ENCODE results near the gene LPAR2.
"Not testable (repeated sequence)": the region's sequence is repeated elsewhere in the genome, so short reads cannot be mapped to it uniquely, and the experiment has no call there.

LPAR2 gene

DNA sequence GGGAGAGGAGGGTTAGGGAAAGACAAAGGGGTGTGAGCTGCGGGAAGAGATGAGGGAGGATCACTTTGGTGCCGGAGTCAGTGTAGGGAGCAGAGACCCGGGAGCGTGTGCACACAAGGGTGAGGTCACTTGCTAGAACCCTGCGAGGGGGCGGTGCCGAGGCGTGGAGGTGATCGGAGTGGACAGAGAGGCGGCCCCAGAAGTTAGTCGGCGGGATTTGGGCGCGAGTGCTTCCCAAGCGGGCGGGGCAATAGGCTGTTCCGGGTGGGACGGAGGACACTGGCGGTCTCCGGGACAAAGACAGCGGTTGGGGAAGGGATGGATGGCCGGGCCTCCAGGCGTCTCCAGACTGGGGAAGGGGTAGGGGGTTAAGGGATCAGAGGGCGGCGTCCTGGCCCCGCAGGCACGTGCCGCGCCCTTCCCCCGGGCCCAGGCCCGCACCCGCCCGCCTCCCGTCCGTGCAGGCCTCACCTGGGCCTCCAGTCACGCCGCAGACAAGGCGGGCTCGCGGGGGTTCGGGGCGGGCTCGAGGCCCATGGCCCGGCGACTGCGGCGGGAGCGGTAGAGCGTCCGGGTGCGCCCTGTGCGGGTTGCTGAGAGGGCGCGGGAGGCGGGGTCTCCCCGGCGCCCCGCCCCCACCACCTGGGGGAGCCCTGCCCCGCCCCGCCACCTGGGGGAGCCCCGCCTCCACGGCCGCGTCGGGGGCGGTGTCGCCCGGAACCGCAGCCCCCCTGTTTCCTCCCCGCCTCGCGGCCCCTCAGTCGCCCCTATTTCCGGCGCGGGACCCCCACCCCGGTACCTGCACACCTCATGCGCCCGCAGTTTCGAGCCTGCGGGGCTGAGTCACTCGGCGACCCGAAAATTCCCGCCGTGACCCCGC is at the start of gene LPAR2:
TSS of gene LPAR2 (minus strand) at position 600 of the 880 bp plus-strand sequence. CDS start 945 bp downstream, outside the sequence.
- peak; percentile 24 for DNase-seq

DNA sequence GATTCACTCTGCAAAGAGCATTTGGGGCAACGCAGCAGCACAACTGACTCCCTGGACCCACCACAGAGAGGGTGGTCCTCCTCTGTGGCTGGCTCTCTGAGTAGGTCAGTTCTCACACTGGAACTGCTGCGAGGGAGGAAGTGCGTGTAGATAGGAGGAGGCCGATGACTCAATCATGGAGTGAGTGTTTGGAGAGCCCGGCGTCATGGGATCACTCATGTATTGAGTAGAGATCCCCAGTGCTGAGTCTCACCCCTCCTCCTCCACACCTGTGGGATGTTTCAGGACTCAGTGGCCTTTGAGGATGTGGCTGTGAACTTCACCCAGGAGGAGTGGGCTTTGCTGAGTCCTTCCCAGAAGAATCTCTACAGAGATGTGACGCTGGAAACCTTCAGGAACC is 49.6 kb upstream of the LPAR2 start:
- no peak for DNase-seq

DNA sequence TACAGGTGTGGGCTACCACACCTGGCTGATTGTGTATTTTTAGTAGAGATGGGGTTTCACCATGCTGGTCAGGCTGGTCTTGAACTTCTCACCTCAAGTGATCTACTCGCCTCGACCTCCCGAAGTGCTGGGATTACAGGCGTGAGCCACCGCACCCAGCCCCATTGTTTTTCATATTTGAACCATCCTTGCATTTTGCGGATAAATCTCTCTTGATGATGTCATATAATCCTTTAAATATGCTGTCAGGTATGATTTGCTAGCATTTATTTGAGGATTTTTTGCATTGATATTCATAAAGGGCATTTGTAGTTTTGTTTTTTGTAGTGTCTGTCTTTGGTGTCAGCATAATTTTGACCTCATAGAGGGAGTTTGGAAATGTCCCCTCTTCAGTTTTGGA is 46.3 kb upstream of the LPAR2 start:
- no peak for DNase-seq

DNA sequence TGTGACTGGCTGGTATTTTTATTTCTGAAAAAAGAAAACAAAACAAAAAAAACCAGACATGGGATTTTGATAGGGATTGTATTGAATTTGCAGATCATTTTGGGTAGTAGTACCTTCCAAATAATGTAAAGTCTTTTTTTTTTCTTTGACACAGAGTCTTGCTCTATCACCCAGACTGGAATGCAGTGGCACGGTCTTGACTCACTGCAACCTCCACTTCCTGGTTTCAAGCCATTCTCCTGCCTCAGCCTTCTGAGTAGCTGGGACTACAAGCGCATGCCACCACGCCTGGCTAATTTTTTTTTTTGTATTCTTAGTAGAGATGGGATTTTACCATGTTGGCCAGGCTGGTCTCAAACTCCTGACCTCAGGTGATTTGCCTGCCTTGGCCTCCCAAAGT is 44.8 kb upstream of the LPAR2 start:
- no peak for DNase-seq

DNA sequence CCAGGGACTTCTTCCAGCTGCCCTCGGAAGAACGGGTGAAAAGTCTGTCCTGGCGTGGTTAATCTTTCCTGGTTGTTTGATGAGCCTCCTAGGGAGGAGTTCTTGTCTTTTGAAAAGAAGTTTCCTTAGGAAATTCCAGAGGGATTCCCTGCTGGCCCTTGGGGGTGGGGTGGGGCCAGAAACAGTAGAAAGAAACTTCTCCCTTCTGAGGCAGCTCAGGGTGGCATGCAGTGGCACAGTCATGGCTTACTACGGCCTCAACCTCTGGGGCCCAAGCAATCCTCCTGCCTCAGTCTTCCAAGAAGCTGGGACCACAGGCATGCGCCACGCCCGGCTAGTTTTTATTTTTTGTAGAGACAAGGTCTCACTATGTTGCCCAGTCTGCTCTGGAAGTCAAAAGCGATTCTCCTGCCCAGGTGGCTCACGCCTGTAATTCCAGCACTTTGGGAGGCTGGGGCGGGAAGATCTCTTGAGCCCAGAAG is 42.1 kb upstream of the LPAR2 start:
- no peak for DNase-seq

DNA sequence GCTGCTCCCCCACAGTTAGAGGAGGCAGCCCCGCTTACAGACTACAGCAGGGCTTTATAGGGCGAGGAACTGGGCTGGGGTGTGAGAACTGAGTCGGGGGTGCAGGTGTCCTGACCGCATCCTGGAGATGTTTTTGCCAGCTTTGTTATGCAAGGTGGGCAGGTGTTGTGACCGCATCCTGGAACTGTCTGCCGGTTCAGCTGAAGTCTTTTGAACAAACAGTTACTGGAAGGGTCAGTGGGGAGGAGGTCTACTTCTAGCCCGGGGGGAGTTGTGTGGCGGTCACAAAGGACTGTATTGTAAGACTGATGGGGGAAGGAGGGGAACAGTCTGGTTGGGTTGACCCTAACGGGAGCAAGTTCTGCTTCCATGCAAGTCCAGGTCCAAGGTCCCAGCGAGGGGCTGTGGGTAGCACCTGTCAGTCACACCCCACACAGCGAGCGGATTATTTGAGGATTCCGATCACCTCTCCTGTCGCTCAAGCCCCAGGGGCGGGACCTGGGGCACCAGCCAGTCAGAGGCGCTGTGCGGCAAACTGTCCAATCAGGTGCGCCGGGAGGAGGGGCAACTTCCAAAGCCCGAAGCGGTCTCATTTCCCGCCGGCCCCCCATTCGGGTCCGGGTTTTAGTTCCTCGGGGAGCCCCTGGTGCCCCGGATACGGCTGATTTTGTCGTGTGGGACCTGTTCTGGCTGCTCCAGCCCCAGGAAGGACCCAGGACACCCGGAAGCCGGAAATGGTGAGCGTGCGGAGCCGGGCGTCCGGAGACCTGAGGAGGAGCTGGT is 40.4 kb upstream of the LPAR2 start, which contains the start of gene ZNF101:
TSS of gene ZNF101 (plus strand) at position 610 of the 783 bp plus-strand sequence. CDS start at position 735, 125 bp downstream.
- DNase-seq: peak; percentile 84

DNA sequence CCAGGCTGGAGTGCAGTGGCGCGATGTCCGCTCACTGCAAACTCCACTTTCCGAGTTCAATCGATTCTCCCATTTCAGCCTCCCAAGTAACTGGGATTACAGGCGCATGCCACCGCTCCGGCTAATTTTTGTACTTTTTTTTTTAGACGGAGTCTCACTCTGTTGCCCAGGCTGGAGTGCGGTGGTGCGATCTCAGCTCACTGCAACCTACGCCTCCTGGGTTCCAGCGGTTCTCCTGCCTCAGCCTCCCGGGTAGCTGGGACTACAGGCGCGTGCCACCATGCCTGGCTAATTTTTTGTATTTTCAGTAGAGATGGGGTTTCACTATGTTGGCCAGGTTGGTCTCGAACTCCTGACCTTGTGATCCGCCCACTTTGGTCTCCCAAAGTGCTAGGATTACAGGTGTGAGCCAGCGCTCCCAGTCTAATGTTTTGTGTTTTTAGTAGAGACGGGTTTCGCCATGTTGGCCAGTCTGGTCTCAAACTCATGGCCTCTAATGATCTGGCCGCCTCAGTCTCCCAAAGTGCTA is 37.5 kb upstream of the LPAR2 start:
- not testable (repeated sequence) for DNase-seq

DNA sequence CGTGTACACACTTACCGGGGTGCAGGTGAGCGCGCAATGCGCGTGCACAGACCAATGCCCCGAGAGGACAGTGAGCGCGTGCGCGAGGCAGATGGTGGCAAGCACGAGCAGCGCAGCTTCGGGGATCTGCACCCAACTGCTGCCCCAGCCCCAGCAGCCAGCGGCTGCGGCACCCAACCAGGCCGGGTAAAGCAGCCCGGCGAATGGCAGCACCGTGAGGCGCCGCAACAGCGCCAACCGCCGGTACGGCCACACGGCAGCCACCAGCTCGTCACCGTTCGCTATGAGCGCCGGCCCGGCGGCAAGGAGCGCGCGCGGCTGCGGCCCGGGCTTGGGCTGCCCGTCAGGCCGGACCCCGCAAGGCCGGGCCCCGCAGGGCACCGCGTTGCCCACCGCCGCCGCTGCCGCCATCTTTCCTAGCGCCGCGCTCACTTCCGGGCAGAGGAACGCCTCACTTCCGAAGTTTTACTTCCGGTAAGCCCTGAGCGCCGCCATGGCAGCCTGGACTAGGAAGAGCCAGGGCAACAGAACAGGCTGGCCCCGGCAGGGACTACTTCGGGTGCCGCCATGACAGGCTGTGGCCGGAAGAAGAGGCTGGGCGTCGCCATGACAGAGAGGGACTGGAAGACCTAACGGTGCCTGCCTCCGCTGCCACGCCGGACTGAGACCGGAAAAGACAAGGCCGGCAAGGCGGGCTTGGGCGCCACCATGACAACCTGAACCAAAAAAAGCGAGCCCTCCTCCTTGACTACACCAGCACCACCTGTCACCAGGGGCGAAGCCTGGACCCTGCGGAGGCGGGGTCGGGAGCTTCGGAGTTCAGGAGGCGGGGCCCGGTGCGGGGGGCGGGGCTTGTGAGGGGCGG is 35.5 kb upstream of the LPAR2 start, which contains the start of gene ATP13A1:
TSS of gene ATP13A1 (minus strand) at position 421 of the 865 bp plus-strand sequence. CDS start at position 411, 10 bp downstream.
- DNase-seq: peak; percentile 94

DNA sequence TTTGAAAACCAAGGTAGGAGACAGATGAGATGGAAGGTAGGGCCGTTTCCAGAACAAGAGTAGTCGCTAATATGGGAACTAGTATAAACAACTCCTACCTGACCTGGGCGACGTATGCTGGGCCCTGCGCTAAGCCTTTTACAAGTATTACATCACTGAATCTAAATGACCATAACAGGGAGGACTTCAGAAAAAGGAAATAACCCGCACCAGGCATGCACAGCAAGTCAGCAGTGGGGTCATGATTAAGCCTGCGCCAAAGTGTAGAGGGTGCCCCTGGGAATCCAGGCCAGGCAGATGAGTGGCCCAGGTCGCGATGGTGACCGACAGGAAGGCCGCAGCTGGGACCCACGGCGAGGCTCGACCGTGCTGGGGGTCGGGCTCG is 34.8 kb upstream of the LPAR2 start:
- DNase-seq: no peak

DNA sequence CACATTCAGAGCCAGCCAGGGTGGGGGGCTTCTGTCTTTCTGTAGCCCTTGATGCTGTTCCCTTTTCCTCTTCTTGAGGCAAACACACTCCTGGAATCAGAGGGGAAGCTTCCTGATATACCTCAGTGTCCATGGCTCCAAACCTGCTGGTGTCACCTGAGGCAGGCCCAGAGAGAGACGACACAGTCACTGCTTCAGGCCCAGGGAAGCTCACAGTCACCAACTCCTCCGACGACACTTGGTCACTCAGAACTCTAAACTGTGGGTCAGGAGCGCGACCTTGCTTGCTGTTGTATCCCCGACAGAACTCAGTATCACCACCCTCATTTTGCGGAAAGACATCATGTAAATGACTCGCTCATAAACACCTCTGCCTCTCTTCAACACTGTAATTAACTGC is 34.3 kb upstream of the LPAR2 start:
- DNase-seq: no peak

DNA sequence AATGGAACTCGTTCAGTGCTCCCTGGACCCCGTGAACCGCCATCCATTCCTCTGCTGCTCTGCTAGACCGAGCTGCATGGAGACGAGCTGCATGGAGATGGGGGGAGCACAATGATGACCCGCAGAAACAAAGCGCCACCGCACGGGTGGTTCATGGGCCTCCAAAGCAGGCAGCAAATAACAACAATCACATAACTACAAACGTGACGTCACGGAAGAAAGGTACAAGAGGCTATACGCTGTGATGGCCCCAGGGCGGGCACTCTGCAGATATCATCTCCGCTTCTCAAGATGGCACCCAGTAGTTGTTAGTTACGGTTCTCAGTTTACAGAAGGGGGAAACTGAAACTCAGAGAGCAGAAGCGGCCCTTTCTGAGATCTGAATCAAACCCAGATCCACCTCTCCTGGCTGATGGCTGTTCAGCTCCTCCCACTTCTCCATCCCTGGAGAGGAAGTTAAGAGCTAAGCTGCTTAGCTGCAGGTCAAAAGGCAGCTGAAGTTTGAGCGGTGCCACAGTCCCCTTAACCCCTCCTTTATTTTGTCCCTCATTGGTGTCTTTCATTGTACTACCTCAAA is 33.7 kb upstream of the LPAR2 start:
- no peak for DNase-seq

DNA sequence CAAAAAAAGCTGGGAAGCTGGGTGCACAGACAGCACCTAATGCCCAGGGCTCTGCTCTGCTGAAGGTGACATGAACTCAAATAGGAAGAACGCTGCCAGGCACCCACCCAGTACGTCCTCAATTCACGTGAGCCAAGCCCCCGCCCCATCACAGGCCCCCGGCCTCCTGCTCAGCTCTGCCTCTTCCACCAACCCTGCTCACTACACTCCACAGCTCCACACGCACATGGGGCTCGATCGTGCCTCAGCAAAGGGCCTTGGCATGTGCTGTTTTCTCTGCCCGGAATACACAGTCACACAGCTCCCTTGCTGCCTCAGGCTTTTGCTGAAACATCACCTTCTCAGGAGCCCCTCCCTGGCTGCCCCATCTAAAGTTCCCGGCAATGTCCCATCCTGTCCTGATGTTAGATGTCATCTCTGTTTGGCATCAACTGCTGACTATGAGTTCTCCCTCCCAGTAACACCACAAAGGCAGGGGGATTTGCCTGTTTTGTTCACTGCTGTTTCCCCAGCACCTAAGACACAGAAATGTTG is 33.2 kb upstream of the LPAR2 start:
- no peak for DNase-seq

DNA sequence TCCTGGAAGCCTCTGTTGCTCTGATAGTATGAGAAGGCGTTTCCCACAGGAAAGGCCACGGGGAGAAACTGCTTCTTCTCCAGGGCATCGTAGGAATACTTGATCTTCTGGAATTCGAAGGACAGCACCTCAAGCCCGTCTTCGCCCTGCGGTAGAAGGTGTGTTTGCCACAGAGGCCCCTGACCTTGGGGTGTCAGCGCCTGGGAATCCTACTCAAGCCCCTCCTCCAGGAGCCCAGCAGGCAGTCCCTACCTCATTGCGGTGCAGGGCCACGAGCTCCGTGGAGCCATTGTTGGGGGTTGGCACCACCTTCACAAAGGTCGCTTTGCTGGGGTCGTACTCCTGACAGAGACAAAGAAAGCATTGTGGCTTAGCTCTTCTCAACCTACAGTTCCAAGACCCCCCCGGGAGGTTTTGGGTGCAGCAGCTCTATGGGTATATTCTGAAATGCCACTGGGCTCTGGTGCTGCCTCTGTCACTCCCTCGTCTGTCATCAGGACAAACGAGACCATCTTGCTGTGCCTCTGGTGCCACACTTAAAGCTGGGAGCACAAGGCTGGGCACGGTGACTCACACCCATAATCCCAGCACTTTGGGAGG is 31.7 kb upstream of the LPAR2 start:
- DNase-seq: no peak

DNA sequence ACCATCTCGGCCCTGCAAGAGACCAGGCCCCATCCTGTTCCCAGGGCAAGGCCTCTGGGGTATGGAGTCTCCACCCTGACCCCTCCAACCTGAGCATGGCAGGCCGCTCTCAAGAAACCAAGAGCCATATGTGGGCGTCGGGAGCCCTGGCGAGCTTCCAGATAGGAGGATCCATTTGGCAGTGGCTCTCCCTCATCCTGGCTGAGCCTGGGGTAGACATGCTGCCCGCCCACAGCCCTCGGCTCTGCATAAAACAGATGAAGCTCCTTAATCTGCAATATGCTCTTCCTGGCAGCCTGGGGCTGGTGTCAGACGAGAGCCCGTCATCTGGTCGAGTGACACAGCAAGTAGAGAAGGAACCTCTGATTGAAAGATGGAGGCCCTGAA is 29.4 kb upstream of the LPAR2 start:
- DNase-seq: no peak

DNA sequence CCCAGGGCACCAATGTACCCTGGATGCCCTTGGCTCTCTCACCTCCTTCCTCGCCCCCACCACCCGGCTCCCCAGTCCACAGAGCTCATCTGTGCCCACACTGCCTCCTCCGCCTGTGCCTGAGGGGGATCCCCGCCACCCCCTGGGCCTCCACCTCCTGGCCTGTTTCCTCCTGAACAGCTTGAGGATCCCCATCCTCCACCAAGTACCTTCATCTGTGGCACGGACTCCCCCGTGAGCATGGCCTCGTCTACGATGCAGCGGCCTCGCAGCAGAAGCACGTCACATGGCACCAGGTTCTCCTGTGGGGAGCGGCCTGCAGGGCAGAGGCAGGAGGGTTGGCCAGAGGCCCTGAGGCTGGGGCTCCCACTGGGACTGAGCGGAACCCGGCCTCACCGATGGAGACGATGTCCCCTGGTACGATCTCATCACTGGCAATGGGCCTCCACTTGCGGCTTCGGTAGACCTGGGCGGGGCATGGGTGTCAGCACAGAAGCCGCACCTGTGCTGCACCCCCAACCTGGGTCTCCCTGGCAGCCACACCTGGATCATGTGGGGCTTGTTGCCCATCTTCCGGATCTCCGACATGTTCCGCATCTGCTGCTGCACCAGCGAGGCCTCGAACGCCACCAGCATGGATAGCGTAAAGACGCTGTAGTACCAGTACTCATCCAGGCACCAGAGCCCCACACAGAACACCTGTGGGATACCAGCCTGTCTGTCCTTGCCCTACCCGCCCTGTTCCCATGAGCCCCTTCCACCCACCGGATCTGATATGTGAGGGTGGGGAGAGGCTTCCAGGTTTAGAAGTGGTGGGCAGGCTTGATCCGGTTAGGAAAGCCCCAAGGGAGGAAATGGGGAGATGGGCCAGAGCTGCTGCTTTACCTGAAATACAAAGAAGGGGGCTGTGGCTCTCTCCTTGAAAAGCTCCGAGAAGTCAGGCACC is 28.7 kb upstream of the LPAR2 start:
- DNase-seq: no peak

DNA sequence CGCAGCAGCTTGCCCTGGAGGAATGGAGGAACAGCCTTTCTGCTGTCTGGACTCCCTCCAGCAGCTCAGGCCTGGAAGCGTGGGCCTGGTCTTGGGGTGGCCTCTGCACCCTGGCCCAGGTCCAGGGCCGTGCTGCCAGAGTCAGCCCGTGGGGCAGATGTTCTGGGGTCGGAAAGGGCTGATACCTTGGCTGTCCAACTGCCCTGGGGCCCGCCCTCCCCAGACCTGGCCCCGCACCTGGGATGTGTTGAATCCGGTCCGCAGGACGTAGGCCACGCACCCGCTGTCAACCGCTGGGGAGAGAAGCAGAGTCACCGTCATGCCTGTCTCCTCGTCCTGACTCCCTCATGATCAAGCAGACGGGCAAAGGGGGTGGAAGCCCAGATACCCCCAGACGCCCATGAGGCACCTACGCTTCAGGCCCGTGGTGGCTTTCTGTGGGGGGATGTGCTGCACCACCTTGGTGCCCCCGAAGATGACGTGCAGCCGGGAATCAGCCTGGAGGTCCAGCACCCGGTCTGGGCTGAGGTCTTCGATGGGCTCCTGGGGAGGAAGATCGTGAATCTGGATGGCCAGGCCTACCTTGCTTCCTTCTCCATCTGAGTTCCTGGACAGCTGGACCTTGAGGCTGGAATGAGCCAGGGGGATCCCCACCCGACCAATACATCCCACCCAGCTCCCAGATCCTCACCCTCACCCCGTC is 27.8 kb upstream of the LPAR2 start:
- DNase-seq: no peak

DNA sequence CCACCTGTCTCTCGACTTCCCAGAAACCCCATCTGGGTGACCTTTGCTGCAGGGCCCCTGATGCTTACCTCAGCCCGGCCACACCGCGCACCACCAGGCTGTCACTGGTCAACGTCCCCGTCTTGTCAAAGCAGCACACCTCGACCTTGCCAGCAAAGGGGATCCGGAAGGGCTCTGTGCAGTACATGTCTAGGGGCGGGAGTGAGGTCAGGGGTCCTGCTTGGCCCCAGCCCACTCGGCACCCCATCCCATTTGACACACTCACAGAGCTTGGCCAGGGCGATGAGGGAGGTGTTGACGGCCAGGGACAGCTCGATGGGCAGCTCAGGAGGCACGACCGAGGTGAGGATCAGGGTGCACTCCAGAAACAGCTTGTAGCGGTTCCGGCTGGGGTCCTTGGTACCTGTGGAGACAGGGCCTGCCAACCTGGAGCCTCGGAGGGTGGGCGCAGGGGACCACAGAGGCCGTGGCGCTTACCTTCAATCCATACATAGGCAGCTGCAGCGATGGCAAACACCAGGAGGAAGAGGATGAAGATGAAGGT is 27.1 kb upstream of the LPAR2 start:
- DNase-seq: no peak

DNA sequence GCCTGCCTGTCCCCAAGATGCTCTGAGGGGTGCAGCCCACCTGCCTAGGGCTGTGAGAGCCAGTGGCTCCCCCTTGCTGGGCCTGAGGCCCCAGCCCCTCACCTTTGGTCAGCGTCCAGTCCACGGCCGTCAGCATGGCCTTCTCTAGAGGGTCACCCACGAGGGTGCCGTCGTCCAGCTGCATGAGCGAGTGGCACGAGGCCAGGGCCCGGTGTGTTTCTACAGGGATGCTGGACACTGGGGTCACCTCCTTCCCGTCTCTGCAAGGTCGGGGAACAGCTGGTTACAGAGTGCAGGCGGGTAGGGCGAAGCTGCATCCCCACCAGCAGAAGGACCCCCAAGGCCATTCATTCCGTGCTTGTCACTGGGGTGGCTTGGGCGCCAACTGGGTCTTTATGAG is 26.4 kb upstream of the LPAR2 start:
- DNase-seq: no peak

DNA sequence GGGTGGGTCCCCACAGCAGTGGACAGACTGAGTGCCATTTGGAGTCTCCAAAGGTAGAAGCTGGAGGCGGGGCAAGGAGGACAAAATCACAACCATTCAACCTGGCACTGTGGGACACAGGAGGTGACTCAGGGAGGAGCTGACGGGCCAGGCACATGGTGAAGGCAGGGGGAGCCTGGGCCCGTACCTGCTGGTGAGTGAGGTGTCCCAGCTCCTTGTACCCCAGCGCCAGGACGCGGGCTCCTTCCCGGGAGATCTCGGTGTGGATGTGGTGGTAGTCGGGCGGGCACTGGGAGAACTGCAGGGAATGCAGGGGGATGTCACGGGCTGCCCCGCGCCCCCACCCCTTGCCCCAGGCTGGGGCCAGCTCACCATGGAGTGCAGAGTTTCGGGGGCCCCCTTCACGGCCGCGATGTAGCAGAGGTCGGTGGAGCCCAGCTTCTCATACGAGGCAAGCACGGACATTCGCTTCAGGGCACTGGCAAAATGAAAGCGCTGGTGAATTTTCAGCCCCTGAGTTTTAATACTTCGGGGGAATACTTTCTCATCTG is 25.7 kb upstream of the LPAR2 start:
- no peak for DNase-seq
